ENCODE data around the gene HOXC13. TPM values are rescaled to one million over a fixed set of nuclear protein-coding genes. Genes with fewer than 3 reads are reported as not detected.

HOXC13 gene, protein sequence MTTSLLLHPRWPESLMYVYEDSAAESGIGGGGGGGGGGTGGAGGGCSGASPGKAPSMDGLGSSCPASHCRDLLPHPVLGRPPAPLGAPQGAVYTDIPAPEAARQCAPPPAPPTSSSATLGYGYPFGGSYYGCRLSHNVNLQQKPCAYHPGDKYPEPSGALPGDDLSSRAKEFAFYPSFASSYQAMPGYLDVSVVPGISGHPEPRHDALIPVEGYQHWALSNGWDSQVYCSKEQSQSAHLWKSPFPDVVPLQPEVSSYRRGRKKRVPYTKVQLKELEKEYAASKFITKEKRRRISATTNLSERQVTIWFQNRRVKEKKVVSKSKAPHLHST
- total RNA-seq = not detected in 2 replicates

DNA sequence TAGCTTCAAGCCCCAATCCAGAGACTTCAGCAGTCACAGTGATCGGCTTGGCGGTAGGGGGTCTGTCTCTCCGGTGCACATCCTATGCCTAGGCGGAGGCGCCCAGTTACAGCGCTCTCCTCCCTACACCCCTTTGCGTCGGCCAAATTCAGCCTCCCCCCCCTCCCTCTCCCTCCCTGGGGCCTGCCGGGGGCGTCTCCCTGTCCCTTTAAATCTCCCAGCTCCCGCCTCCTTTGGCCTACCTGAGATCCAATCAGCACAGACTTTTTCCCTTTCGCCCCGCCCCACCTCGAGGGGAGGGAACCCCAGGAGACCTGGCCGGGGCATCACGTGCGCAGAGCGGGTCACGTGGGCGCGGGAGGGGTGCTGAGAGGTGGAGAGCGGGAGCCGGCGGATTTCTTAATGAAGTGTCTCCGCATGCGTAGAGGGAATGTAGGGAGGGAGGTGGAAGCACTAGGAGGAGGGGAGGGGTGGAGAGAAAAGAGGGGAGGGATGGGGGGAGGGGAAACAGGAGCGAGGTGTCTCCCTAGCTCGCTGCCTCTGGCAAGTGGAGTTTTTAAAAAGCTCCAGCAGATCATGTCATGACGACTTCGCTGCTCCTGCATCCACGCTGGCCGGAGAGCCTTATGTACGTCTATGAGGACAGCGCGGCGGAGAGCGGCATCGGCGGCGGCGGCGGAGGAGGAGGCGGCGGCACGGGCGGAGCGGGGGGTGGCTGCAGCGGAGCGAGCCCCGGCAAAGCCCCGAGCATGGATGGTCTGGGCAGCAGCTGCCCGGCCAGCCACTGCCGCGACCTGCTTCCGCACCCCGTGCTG is at the start of gene HOXC13:
Gene HOXC13 (plus strand): TSS at position 506 of the 815 bp plus-strand sequence. CDS start 76 bp downstream, at position 582.

DNA sequence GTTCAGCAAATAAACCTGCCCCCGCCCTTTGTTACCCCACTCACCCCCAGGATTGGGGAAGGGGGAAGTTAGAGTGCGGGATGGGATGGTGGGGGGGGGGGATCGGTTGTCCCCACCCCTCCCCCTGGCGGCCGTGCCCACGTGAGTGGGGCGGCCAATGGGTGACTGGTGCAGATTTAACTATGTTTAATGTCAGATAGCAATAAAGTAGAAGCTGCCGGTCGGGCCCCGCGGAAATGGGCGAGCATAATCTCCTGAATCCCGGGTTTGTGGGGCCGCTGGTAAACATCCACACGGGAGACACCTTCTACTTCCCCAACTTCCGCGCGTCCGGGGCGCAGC is 16.0 kb downstream of the HOXC13 start, which contains the start of gene HOXC12:
Gene HOXC12 (plus strand): TSS at position 210 of the 342 bp plus-strand sequence. CDS start 27 bp downstream, at position 237.

DNA sequence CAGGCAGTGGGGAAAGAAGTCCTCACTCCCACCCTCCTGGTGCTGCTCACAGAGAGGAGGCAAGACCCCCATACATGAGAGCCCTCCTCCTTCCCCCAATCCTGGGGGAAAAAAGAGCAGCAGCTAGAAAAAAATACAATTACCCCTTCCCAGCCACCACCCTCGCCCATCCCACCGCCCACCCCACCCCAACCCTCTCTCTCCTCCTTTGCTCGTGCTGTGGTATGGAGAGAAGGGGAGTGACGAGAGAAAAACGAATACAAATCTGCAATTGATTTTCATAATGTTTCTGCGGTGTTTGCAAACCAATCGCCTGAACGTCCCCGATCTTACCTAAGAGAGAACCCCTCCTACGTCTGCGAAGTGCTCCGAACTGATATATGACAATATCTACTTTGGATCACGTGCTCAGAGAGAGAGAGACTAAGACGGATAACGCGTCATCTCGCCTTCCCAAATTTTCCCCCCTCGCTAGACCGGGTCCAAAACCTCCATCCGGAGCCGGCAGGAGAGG is 34.1 kb downstream of the HOXC13 start, which contains the start of gene HOXC11:
Gene HOXC11 (plus strand): TSS at position 405 of the 514 bp plus-strand sequence. CDS start 116 bp downstream, outside the sequence.

DNA sequence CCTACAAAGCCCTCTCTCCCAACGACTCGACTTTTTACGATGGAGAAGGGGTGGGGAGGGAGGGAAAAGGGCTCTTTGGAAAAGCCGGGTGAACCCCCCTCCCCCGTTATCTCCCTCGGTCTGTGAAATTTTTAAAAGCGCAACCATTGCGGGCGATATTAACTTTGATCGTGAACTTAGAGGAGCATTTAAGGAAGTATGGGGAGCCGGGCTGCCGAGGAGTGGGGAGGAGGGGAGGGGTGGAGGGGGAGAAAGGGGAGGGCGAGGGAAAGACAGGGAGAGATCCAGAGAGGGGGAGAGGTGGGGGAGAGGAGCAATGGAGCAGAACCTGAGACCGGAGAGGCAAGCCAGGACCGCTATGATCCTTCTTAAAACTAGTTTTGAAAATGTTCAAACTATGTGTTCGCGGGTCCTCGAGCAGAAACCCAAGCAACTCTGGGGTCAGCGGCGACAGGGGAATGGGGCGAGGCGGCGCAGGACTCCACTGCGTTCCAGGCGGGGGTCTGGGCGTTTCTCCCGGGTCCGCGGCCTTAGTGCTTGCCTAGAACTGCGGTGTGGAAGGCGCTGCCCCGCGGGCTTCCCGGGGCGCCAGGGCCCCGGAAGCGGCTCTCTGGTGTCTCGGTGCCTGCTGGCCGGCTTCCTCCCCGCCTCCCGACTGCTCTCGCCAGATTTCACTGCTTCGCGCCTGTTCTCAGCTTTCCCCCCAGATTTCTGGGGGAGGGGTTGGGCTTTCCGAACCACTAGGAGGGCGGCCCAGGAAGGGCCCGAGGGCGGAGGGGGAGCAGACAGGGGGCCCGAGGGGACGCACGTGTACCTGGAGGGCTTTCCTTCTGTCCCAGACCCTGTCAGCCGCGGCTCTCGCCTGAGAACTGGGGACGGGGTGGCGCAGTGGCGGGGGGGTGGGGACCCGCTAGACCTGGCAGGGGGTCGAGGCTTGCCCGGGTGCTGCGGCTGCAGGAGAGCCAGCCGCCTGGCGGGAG is 35.7 kb downstream of the HOXC13 start, which contains the start of gene HOTAIR:
Gene HOTAIR (minus strand): TSS at position 871 of the 980 bp plus-strand sequence.

DNA sequence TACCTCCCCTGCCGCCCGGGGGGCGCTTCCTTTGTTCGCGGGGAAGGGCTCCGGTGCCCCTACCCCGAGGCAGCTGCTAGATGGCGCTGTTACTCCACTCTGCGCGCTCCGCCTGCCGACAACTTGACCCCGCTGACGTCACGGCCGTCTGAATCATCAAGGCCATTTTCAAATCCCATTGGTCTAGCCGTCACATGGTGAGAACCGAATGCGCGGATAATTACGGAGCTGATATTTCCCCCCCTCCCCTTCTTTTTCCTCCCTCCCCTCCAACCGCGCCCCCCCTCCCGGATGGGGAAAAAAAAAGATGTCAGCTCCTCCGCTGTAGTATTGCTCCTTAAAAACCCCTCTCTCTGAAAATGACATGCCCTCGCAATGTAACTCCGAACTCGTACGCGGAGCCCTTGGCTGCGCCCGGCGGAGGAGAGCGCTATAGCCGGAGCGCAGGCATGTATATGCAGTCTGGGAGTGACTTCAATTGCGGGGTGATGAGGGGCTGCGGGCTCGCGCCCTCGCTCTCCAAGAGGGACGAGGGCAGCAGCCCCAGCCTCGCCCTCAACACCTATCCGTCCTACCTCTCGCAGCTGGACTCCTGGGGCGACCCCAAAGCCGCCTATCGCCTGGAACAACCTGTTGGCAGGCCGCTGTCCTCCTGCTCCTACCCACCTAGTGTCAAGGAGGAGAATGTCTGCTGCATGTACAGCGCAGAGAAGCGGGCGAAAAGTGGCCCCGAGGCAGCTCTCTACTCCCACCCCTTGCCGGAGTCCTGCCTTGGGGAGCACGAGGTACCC is 46.5 kb downstream of the HOXC13 start, which contains the start of gene HOXC10:
Gene HOXC10 (plus strand): TSS at position 246 of the 791 bp plus-strand sequence. CDS start 114 bp downstream, at position 360.

Other genes with a start within 250 kb of the HOXC13 start
- gene CALCOCO1, start 211.4 kb upstream of the HOXC13 start, total RNA-seq = 52.1 and 84.1 TPM in 2 replicates
- not detected in 2 replicates for gene CISTR, start 186.9 kb upstream of the HOXC13 start, total RNA-seq
- gene HOXC12, start 16.1 kb downstream of the HOXC13 start, total RNA-seq = not detected in 2 replicates
- gene HOXC11, start 34.3 kb downstream of the HOXC13 start, total RNA-seq = not detected in 2 replicates
- not detected in 2 replicates for gene HOTAIR, start 36.1 kb downstream of the HOXC13 start, total RNA-seq
- not detected in 2 replicates for gene HOXC10, start 46.3 kb downstream of the HOXC13 start, total RNA-seq
- 1.0 and 1.4 TPM in 2 replicates for gene HOXC9, start 61.3 kb downstream of the HOXC13 start, total RNA-seq
- gene HOXC8, start 70.2 kb downstream of the HOXC13 start, total RNA-seq = 0.24 and 0.52 TPM in 2 replicates
- gene HOXC6, start 89.6 kb downstream of the HOXC13 start, total RNA-seq = 0.52 and 0.80 TPM in 2 replicates
- 0.39 TPM in 1 of 2 replicates, not detected in the other for gene HOXC5, start 94.2 kb downstream of the HOXC13 start, total RNA-seq
- 0.88 and 1.4 TPM in 2 replicates for gene HOXC4, start 115.0 kb downstream of the HOXC13 start, total RNA-seq

All from epithelial cell of alveolus of lung (primary cell).